HepG2 (cell line): ENCODE data around the gene KCND3. TPM values are rescaled to one million over a fixed set of nuclear protein-coding genes. Genes with fewer than 3 reads are reported as not detected.

Source experiments
- ADNP ChIP-seq: sonication (generic); formaldehyde crosslinking; IDR thresholded peaks from 2 replicates; pipeline ENCODE4 v1.4.0; 2020; ENCODE audit warnings: missing genetic modification reagents
- ARID2 ChIP-seq: sonication (generic); formaldehyde crosslinking; IDR thresholded peaks from 2 replicates; pipeline ENCODE4 v1.8.1; 2022; ENCODE audit warnings: mild to moderate bottlenecking, missing genetic modification reagents, borderline replicate concordance
- GATAD1 ChIP-seq: IDR thresholded peaks from 2 replicates; pipeline ENCODE4 v1.6.1; 2016; ENCODE audit warnings: missing genetic modification reagents, missing compliant biosample characterization
- MBD4 ChIP-seq: IDR thresholded peaks from 2 replicates; pipeline ENCODE4 v1.6.1; 2012; ENCODE audit warnings: low read length, inconsistent platforms, borderline replicate concordance
- NFYB ChIP-seq: sonication (generic); formaldehyde crosslinking; IDR thresholded peaks from 2 replicates; pipeline ENCODE4 v1.4.0; 2020; ENCODE audit warnings: missing genetic modification reagents
- RXRA ChIP-seq: sonication (generic); formaldehyde crosslinking; IDR thresholded peaks from 2 replicates; pipeline ENCODE4 v1.5.1; 2020; ENCODE audit warnings: missing genetic modification reagents
- SMARCC2 ChIP-seq: fragments of 450-650 bp; IDR thresholded peaks from 2 replicates; pipeline ENCODE4 v1.6.1; 2017; ENCODE audit warnings: antibody characterized with exemption, mild to moderate bottlenecking
- TBX2 ChIP-seq: sonication (generic); formaldehyde crosslinking; IDR thresholded peaks from 2 replicates; pipeline ENCODE4 v1.5.0; 2020; ENCODE audit warnings: missing genetic modification reagents, mild to moderate bottlenecking, borderline replicate concordance
- ZFY ChIP-seq: sonication (generic); formaldehyde crosslinking; IDR thresholded peaks from 2 replicates; pipeline ENCODE4 v1.4.0; 2020; ENCODE audit warnings: missing genetic modification reagents
- ZNF256 ChIP-seq: sonication (generic); formaldehyde crosslinking; conservative IDR thresholded peaks from 2 replicates; pipeline ENCODE4 v1.4.0; 2020; ENCODE audit warnings: missing genetic modification reagents
- ZNF34 ChIP-seq: sonication (generic); formaldehyde crosslinking; IDR thresholded peaks from 2 replicates; pipeline ENCODE4 v1.4.0; 2020; ENCODE audit warnings: mild to moderate bottlenecking, missing genetic modification reagents, borderline replicate concordance
- ZNF446 ChIP-seq: sonication (generic); formaldehyde crosslinking; IDR thresholded peaks from 2 replicates; pipeline ENCODE4 v1.5.0; 2020; ENCODE audit warnings: mild to moderate bottlenecking, missing genetic modification reagents
- ZNF567 ChIP-seq: sonication (generic); formaldehyde crosslinking; IDR thresholded peaks from 2 replicates; pipeline ENCODE4 v1.8.1; 2023; ENCODE audit warnings: mild to moderate bottlenecking, missing genetic modification reagents, borderline replicate concordance
- ZSCAN25 ChIP-seq: sonication (generic); formaldehyde crosslinking; IDR thresholded peaks from 2 replicates; pipeline ENCODE4 v1.8.0; 2022; ENCODE audit warnings: mild to moderate bottlenecking, missing genetic modification reagents
- polyA plus RNA-seq, 8 experiments: library from polyadenylated mRNA; depleted of rRNA in 3 of 8; stranded (reverse) in 7 of 8; unstranded in 1 of 8; fragments of >200 nt; fragmentation: Illumina TruSeq in 4 of 8; extraction: Trizol in 4 of 8; gene quantifications; 2 replicates each; pipeline versions ENCODE4 v1.2.1 to v1.2.3, GENCODE V29; 2011 to 2016; ENCODE audit warnings: low read depth in 4 of 8, missing spikeins in 1 of 8, mixed read lengths in 1 of 8; ENCODE audit not compliant: insufficient read depth in 1 of 8
- total RNA-seq, 5 experiments: library from RNA; depleted of rRNA; stranded (reverse); fragments of >200 nt; fragmentation: Illumina TruSeq; extraction: Trizol; gene quantifications; 2 replicates each; pipeline ENCODE4 v1.2.3, GENCODE V29; 2016; ENCODE audit warnings: low read depth in 1 of 5
- TF ChIP-seq, protein P1 (sequence below): sonication (generic); IDR thresholded peaks from 2 replicates; pipeline ENCODE4 v1.6.1; 2016; ENCODE audit warnings: low read depth, borderline replicate concordance
- TF ChIP-seq, protein P2 (sequence below): sonication (generic); formaldehyde crosslinking; IDR thresholded peaks from 2 replicates; pipeline ENCODE4 v1.9.0; 2021; ENCODE audit warnings: missing genetic modification reagents, mild to moderate bottlenecking, borderline replicate concordance
- TF ChIP-seq, protein P3 (sequence below): sonication (generic); formaldehyde crosslinking; IDR thresholded peaks from 2 replicates; pipeline ENCODE4 v1.5.1; 2020; ENCODE audit warnings: missing genetic modification reagents, mild to moderate bottlenecking, borderline replicate concordance
- TF ChIP-seq, protein P4 (sequence below): sonication (generic); formaldehyde crosslinking; IDR thresholded peaks from 2 replicates; pipeline ENCODE4 v1.5.0; 2020; ENCODE audit warnings: mild to moderate bottlenecking, missing genetic modification reagents, borderline replicate concordance

Gene KCND3
- total and polyA plus RNA-seq, 2 of the 13 experiments (the other 11 are each of a cell fraction or from before 2014, with no cell fraction given): 0.04 TPM; not detected in 1

DNA sequence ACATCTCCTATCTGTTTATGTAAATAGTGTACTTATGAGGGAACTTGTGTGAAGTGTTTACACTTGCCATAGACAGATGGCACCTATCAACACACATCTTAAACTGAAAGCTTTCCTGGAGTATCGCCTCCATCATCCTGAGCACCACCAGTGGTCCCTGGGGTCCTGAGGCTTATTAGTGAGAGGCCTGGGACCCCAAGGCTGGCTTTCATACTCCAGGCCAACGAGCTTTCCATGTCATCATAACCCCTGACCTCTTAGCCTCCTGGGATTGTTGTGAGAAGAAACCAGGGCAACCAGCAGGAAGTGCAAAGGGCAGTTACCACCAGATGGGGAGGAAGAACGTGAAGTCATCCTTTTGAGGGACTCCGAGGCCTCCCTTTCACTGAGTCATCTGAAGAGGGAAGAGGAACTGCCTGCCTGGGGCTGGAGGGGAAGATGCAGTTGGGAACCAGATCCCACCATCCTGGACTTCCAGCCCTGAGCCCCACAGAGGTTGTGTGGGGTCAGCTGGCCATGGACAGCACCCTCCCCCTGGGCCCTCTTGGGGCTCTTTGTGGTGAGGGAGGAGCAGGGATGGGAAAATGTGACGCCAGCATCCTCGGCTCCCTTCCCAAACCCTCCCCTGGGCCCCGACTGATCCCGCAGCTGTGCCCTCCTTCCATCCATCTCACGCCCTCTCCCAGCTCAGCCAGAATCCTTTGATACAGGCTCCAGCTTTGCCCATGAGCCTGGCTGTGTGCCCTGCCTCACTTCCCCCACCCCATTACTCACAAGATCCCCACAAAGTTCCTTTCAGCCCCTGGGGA lies 256.1 kb downstream of the KCND3 start (continued):
- no peak for TF ChIP-seq ARID2 (CRISPR knock-in tag)
- peak; percentile 41; the same call in 1 of the 2 replicates for TF ChIP-seq GATAD1
- TF ChIP-seq ZNF34 (CRISPR knock-in tag): no peak
- TF ChIP-seq, protein P1, sequence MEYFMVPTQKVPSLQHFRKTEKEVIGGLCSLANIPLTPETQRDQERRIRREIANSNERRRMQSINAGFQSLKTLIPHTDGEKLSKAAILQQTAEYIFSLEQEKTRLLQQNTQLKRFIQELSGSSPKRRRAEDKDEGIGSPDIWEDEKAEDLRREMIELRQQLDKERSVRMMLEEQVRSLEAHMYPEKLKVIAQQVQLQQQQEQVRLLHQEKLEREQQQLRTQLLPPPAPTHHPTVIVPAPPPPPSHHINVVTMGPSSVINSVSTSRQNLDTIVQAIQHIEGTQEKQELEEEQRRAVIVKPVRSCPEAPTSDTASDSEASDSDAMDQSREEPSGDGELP: peak; percentile 87; the same call in 1 of the 2 replicates
- TF ChIP-seq, protein P2, sequence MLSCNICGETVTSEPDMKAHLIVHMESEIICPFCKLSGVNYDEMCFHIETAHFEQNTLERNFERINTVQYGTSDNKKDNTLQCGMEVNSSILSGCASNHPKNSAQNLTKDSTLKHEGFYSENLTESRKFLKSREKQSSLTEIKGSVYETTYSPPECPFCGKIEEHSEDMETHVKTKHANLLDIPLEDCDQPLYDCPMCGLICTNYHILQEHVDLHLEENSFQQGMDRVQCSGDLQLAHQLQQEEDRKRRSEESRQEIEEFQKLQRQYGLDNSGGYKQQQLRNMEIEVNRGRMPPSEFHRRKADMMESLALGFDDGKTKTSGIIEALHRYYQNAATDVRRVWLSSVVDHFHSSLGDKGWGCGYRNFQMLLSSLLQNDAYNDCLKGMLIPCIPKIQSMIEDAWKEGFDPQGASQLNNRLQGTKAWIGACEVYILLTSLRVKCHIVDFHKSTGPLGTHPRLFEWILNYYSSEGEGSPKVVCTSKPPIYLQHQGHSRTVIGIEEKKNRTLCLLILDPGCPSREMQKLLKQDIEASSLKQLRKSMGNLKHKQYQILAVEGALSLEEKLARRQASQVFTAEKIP: no peak
- TF ChIP-seq ZSCAN25: 0 out of 2 replicates have a peak, but pooled peaks have one; percentile 22
- no peak for TF ChIP-seq ADNP
- no peak for TF ChIP-seq ZNF567
- TF ChIP-seq NFYB: no peak
- TF ChIP-seq ZFY (CRISPR knock-in tag): peak; percentile 37
- TF ChIP-seq, protein P3, sequence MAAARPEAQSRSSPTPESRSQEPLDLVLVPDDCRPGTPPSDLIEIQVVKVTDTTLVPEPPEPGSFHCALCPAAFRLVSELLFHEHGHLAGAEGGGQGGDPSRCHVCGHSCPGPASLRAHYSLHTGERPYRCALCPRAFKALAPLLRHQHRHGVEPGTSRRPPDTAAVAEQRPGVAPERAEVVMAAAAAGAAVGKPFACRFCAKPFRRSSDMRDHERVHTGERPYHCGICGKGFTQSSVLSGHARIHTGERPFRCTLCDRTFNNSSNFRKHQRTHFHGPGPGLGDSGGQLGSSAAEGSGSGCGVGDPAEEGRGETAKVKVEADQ: no peak
- TF ChIP-seq MBD4: no peak
- TF ChIP-seq, protein P4, sequence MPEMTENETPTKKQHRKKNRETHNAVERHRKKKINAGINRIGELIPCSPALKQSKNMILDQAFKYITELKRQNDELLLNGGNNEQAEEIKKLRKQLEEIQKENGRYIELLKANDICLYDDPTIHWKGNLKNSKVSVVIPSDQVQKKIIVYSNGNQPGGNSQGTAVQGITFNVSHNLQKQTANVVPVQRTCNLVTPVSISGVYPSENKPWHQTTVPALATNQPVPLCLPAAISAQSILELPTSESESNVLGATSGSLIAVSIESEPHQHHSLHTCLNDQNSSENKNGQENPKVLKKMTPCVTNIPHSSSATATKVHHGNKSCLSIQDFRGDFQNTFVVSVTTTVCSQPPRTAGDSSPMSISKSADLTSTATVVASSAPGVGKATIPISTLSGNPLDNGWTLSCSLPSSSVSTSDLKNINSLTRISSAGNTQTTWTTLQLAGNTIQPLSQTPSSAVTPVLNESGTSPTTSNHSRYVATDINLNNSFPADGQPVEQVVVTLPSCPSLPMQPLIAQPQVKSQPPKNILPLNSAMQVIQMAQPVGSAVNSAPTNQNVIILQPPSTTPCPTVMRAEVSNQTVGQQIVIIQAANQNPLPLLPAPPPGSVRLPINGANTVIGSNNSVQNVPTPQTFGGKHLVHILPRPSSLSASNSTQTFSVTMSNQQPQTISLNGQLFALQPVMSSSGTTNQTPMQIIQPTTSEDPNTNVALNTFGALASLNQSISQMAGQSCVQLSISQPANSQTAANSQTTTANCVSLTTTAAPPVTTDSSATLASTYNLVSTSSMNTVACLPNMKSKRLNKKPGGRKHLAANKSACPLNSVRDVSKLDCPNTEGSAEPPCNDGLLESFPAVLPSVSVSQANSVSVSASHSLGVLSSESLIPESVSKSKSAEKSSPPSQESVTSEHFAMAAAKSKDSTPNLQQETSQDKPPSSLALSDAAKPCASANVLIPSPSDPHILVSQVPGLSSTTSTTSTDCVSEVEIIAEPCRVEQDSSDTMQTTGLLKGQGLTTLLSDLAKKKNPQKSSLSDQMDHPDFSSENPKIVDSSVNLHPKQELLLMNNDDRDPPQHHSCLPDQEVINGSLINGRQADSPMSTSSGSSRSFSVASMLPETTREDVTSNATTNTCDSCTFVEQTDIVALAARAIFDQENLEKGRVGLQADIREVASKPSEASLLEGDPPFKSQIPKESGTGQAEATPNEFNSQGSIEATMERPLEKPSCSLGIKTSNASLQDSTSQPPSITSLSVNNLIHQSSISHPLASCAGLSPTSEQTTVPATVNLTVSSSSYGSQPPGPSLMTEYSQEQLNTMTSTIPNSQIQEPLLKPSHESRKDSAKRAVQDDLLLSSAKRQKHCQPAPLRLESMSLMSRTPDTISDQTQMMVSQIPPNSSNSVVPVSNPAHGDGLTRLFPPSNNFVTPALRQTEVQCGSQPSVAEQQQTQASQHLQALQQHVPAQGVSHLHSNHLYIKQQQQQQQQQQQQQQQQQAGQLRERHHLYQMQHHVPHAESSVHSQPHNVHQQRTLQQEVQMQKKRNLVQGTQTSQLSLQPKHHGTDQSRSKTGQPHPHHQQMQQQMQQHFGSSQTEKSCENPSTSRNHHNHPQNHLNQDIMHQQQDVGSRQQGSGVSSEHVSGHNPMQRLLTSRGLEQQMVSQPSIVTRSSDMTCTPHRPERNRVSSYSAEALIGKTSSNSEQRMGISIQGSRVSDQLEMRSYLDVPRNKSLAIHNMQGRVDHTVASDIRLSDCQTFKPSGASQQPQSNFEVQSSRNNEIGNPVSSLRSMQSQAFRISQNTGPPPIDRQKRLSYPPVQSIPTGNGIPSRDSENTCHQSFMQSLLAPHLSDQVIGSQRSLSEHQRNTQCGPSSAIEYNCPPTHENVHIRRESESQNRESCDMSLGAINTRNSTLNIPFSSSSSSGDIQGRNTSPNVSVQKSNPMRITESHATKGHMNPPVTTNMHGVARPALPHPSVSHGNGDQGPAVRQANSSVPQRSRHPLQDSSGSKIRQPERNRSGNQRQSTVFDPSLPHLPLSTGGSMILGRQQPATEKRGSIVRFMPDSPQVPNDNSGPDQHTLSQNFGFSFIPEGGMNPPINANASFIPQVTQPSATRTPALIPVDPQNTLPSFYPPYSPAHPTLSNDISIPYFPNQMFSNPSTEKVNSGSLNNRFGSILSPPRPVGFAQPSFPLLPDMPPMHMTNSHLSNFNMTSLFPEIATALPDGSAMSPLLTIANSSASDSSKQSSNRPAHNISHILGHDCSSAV (CRISPR knock-in tag): no peak
- TF ChIP-seq RXRA (CRISPR knock-in tag): peak; percentile 75; the same call in 1 of the 2 replicates
- TF ChIP-seq ZNF446: no peak
- TF ChIP-seq ZNF256 (CRISPR knock-in tag): no peak
- no peak for TF ChIP-seq SMARCC2
- peak; percentile 76 for TF ChIP-seq TBX2
